Smooth muscle cell (in vitro differentiated cells): ENCODE measurements around the gene RFK. TPM values are rescaled to one million over a fixed set of nuclear protein-coding genes. Genes with fewer than 3 reads are reported as not detected.

Source experiments
- DNase-seq: peaks from one replicate; lab custom pipeline; 2025; ENCODE audit not compliant: unreplicated experiment; lab: John Stamatoyannopoulos, UW
- H2AFZ ChIP-seq: fragments of 200-600 bp; sonication (generic); 2 replicates; pipeline ENCODE4 v1.6.0; 2016; ENCODE audit warnings: antibody characterized with exemption, low read depth, mild to moderate bottlenecking
- H3F3A ChIP-seq: fragments of 200-600 bp; sonication (generic); 2 replicates; pipeline ENCODE4 v1.6.0; 2017; ENCODE audit warnings: antibody characterized with exemption, low read depth
- H3K27ac ChIP-seq: fragments of 200-600 bp; sonication (generic); 2 replicates; pipeline ENCODE4 v1.5.1; 2016; ENCODE audit warnings: low read depth, mild to moderate bottlenecking
- H3K27me3 ChIP-seq: fragments of 200-600 bp; sonication (generic); 2 replicates; pipeline ENCODE4 v1.6.1; 2016; ENCODE audit warnings: low read depth, mild to moderate bottlenecking
- H3K36me3 ChIP-seq: fragments of 200-600 bp; sonication (generic); 2 replicates; pipeline ENCODE4 v1.5.1; 2016; ENCODE audit warnings: low read depth
- H3K4me1 ChIP-seq: fragments of 200-600 bp; sonication (generic); 2 replicates; pipeline ENCODE4 v1.5.1; 2016; ENCODE audit warnings: low read depth
- H3K4me2 ChIP-seq: fragments of 200-600 bp; sonication (generic); 2 replicates; pipeline ENCODE4 v1.6.0; 2016; ENCODE audit warnings: mild to moderate bottlenecking
- H3K4me3 ChIP-seq: fragments of 200-600 bp; sonication (generic); 2 replicates; pipeline ENCODE4 v1.5.1; 2016; ENCODE audit warnings: mild to moderate bottlenecking
- H3K79me2 ChIP-seq: fragments of 200-600 bp; sonication (generic); 2 replicates; pipeline ENCODE4 v1.6.0; 2016; ENCODE audit warnings: low read depth, mild to moderate bottlenecking
- H3K9ac ChIP-seq: fragments of 200-600 bp; sonication (generic); 2 replicates; pipeline ENCODE4 v1.6.0; 2016; ENCODE audit warnings: low read depth
- H3K9me3 ChIP-seq: fragments of 200-600 bp; sonication (generic); replicated peaks from 2 replicates; pipeline ENCODE4 v1.5.1; 2016; ENCODE audit warnings: low read depth
- H4K20me1 ChIP-seq: fragments of 200-600 bp; sonication (generic); 2 replicates; pipeline ENCODE4 v1.6.0; 2016; ENCODE audit warnings: low read depth
- CTCF ChIP-seq: fragments of 200-600 bp; sonication (generic); IDR thresholded peaks from 2 replicates; pipeline ENCODE4 v1.5.1; 2017; ENCODE audit warnings: borderline replicate concordance, mild to moderate bottlenecking, antibody characterized with exemption; ENCODE audit not compliant: insufficient read depth, poor library complexity, severe bottlenecking
- WGBS: methylation state at CpG from one replicate; pipeline ENCODE4 v1.1.7; 2016; ENCODE audit warnings: low lambda C conversion rate; 5-methylcytosine and 5-hydroxymethylcytosine counted together
- polyA plus RNA-seq: library from polyadenylated mRNA; unstranded; fragments of >200 nt; fragmentation: Nextera tagmentation; extraction: Ambion mirVana; gene quantifications from 2 replicates; pipeline ENCODE4 v1.2.1, GENCODE V29; 2016
- total RNA-seq: library from RNA; depleted of rRNA; stranded (reverse); fragments of >200 nt; gene quantifications from 2 replicates; pipeline ENCODE4 v1.2.3, GENCODE V29; 2014

The RFK gene
- total and polyA plus RNA-seq, 2 experiments from 2014 or later = 14.2 to 25.2 TPM

DNA sequence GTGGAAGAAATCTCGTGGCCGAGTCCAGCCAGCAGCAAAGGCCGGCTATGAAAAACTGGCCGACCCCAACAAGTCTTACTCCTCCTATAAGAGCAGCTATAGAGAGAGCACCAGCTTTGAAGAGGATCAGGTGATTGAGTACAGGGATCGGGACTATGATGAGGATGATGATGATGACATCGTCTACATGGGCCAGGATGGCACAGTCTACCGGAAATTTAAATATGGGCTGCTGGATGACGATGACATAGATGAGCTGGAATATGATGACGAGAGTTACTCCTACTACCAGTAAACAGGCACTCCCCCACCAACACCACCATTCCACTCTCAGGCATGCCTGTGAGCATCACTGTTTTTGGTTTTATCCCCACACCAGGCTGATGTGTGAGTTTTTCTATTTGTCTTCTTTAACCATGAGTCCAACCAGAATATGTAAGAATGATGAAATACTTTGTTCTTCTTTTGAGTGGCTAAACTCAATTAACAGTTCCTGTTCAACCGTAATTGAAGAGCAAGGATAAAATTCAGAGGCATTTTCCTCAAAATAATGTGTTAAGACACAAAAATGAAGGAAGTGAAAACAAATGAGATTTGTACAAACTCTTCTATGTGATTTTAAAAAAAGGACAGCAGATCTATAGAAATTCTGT, 35.5 kb downstream of the RFK start:
- H3K4me1 ChIP-seq = no peaks in the 10 kb centered on the region
- no peak overlapping the region for H3K9ac ChIP-seq
- H3K79me2 ChIP-seq = no peaks in the 10 kb centered on the region
- H3K27ac ChIP-seq = no peak overlapping the region
- H3F3A ChIP-seq = no peaks in the 10 kb centered on the region
- 94% methylated on average over 10 of the region's 10 CpGs for WGBS
- H3K36me3 ChIP-seq = no peaks in the 10 kb centered on the region
- H4K20me1 ChIP-seq = no peaks in the 10 kb centered on the region
- H2AFZ ChIP-seq = no peak overlapping the region
- no peak for TF ChIP-seq CTCF
- H3K9me3 ChIP-seq = no peaks in the 10 kb centered on the region
- no peak for DNase-seq
- H3K4me3 ChIP-seq = no peak overlapping the region
- H3K27me3 ChIP-seq = peaks cover 8% of the 10 kb centered on the region
- H3K4me2 ChIP-seq = no peak overlapping the region

- DNase-seq = no peak
- Histone ChIP-seq H3K4me2 (no peak overlapping the region), H3K27me3 (peaks cover 8% of the 10 kb centered on the region), H2AFZ (no peak overlapping the region), H3K36me3 (no peaks in the 10 kb centered on the region), H3K27ac (no peak overlapping the region), H4K20me1 (no peaks in the 10 kb centered on the region), H3F3A (no peaks in the 10 kb centered on the region), H3K79me2 (no peaks in the 10 kb centered on the region), H3K4me1 (no peaks in the 10 kb centered on the region), H3K4me3 (no peak overlapping the region), H3K9me3 (no peaks in the 10 kb centered on the region), H3K9ac (no peak overlapping the region)
- TF ChIP-seq CTCF = no peak
- 87% methylated on average over 1 of the region's 1 CpG for WGBS
Observed at GRCh38 chr9:76357555-76357954, 36.7 kb downstream of the RFK start.

GRCh38 chr9:76355886-76356285, 38.3 kb downstream of the RFK start:
- Histone ChIP-seq H3K9me3 (no peaks in the 10 kb centered on the region), H3K27me3 (peaks cover 8% of the 10 kb centered on the region), H3K9ac (no peak overlapping the region), H4K20me1 (no peaks in the 10 kb centered on the region), H3K36me3 (no peaks in the 10 kb centered on the region), H3K4me2 (no peak overlapping the region), H2AFZ (no peak overlapping the region), H3F3A (no peaks in the 10 kb centered on the region), H3K79me2 (no peaks in the 10 kb centered on the region), H3K27ac (no peak overlapping the region), H3K4me3 (no peak overlapping the region), H3K4me1 (no peaks in the 10 kb centered on the region)
- no peak for TF ChIP-seq CTCF
- 80% methylated on average over 6 of the region's 6 CpGs for WGBS
- DNase-seq = no peak

DNA sequence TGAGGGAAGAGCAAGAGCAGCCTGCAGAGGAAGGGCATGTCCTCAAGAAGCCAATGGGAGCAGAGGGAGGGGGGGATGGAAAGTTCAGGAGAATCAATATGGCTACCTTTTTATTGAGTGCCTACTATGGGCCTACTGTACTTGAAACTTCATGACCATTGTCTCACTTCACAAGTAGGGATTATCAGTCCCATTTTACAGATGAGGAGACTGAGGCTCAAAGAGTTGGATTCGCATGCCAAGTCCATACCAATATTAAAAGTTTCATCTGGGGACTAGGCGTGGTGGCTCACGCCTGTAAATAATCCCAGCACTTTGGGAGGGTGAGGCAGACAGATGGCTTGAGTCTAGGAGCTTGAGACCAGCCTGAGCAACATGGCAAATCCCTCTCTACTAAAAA, 40.0 kb downstream of the RFK start:
- Histone ChIP-seq H3K4me3 (no peak overlapping the region), H3K4me2 (no peak overlapping the region), H3K27me3 (peaks cover 8% of the 10 kb centered on the region), H2AFZ (no peak overlapping the region), H3K79me2 (no peaks in the 10 kb centered on the region), H3K9me3 (no peaks in the 10 kb centered on the region), H3K27ac (no peak overlapping the region), H3K9ac (no peak overlapping the region), H4K20me1 (no peaks in the 10 kb centered on the region), H3F3A (no peaks in the 10 kb centered on the region), H3K4me1 (no peaks in the 10 kb centered on the region), H3K36me3 (no peaks in the 10 kb centered on the region)
- DNase-seq = no peak
- 96% methylated on average over 3 of the region's 3 CpGs for WGBS
- no peak for TF ChIP-seq CTCF
